K562 (cell line): ENCODE measurements around the gene FBXO4. TPM values are rescaled to one million over a fixed set of nuclear protein-coding genes. Genes with fewer than 3 reads are reported as not detected.
A peak's percentile ranks its signal among the peaks of the same experiment; 100 is the strongest.

Experiments
- ADNP ChIP-seq: fragments of 200-800 bp; sonication (Bioruptor generic); IDR thresholded peaks from 2 replicates; pipeline ENCODE4 v1.6.1; 2016; ENCODE audit warnings: missing genetic modification characterization, missing compliant biosample characterization
- BHLHE40 ChIP-seq: IDR thresholded peaks from 2 replicates; pipeline ENCODE4 v1.6.1; 2011; ENCODE audit warnings: low read length, improper control_type of control experiment
- CBX5 ChIP-seq: IDR thresholded peaks from 2 replicates; pipeline ENCODE4 v1.6.1; 2014; ENCODE audit warnings: low read depth, borderline replicate concordance
- CEBPB ChIP-seq: fragments of 450-650 bp; IDR thresholded peaks from 2 replicates; pipeline ENCODE4 v1.6.1; 2016; ENCODE audit warnings: missing genetic modification characterization, missing compliant biosample characterization
- COPS2 ChIP-seq: fragments of 450-650 bp; conservative IDR thresholded peaks from 2 replicates; pipeline ENCODE4 v1.6.1; 2016; ENCODE audit warnings: mild to moderate bottlenecking, moderate library complexity
- GABPB2 ChIP-seq: fragments of 250-450 bp; sonication (Bioruptor Pico); conservative IDR thresholded peaks from 2 replicates; pipeline ENCODE4 v1.5.1; 2021; ENCODE audit warnings: mild to moderate bottlenecking
- HNRNPL ChIP-seq: fragments of 200-400 bp; formaldehyde crosslinking; IDR thresholded peaks from 2 replicates; pipeline ENCODE4 v1.6.1; 2017; ENCODE audit warnings: low read depth, mild to moderate bottlenecking, low read length
- KAT8 ChIP-seq: fragments of 450-650 bp; IDR thresholded peaks from 2 replicates; pipeline ENCODE4 v1.6.1; 2016; ENCODE audit warnings: low read depth, mild to moderate bottlenecking
- KDM2B ChIP-seq: fragments of 250-450 bp; sonication (Bioruptor Pico); IDR thresholded peaks from 2 replicates; pipeline ENCODE4 v1.8.0; 2021; ENCODE audit warnings: mild to moderate bottlenecking, moderate library complexity
- MYBL2 ChIP-seq, 2 experiments: fragments of 450-650 bp in 1 of 2; sonication (generic) in 1 of 2; formaldehyde crosslinking in 1 of 2; IDR thresholded peaks; 2 replicates each; pipeline versions ENCODE4 v1.6.1 to v1.8.1; 2017 to 2022; ENCODE audit warnings: borderline replicate concordance in 1 of 2, inconsistent platforms in 1 of 2, low read depth in 1 of 2, mild to moderate bottlenecking in 1 of 2, missing genetic modification reagents in 1 of 2, moderate library complexity in 1 of 2
- PATZ1 ChIP-seq: fragments of 250-450 bp; sonication (Bioruptor Pico); IDR thresholded peaks from 2 replicates; pipeline ENCODE4 v1.5.0; 2020; ENCODE audit warnings: mild to moderate bottlenecking, borderline replicate concordance
- PCBP2 ChIP-seq: fragments of 200-400 bp; formaldehyde crosslinking; IDR thresholded peaks from 2 replicates; pipeline ENCODE4 v1.6.1; 2018; ENCODE audit warnings: low read length, low read depth, mild to moderate bottlenecking, moderate library complexity; ENCODE audit not compliant: poor library complexity, severe bottlenecking
- PHTF2 ChIP-seq: fragments of 250-450 bp; sonication (Bioruptor Pico); IDR thresholded peaks from 2 replicates; pipeline ENCODE4 v1.5.0; 2021; ENCODE audit warnings: mild to moderate bottlenecking
- POLR2B ChIP-seq: fragments of 450-650 bp; IDR thresholded peaks from 2 replicates; pipeline ENCODE4 v1.6.1; 2018; ENCODE audit warnings: low read depth; ENCODE audit not compliant: partially characterized antibody
- POLR3G ChIP-seq: IDR thresholded peaks from 2 replicates; pipeline ENCODE4 v1.6.1; 2011; ENCODE audit not compliant: insufficient read length, insufficient replicate concordance; ENCODE audit errors: extremely low read depth
- PTBP1 ChIP-seq: fragments of 200-400 bp; formaldehyde crosslinking; IDR thresholded peaks from 2 replicates; pipeline ENCODE4 v1.6.1; 2017; ENCODE audit warnings: low read depth, low read length
- PTTG1 ChIP-seq: fragments of 450-650 bp; IDR thresholded peaks from 2 replicates; pipeline ENCODE4 v1.6.1; 2016; ENCODE audit warnings: low read depth, mild to moderate bottlenecking, missing genetic modification characterization, missing compliant biosample characterization
- PURB ChIP-seq: sonication (generic); formaldehyde crosslinking; IDR thresholded peaks from 2 replicates; pipeline ENCODE4 v1.9.0; 2021; ENCODE audit warnings: low read depth, mild to moderate bottlenecking, missing genetic modification reagents
- RNF2 ChIP-seq: sonication (generic); IDR thresholded peaks from 2 replicates; pipeline ENCODE4 v1.6.1; 2016
- SMARCA4 ChIP-seq: fragments of 450-650 bp; IDR thresholded peaks from 2 replicates; pipeline ENCODE4 v1.6.1; 2016
- SMARCB1 ChIP-seq: IDR thresholded peaks from 2 replicates; pipeline ENCODE4 v1.6.1; 2011; ENCODE audit warnings: improper control_type of control experiment, low read depth; ENCODE audit not compliant: insufficient read length
- SMC3 ChIP-seq: conservative IDR thresholded peaks from 2 replicates; pipeline ENCODE4 v1.6.1; 2011; ENCODE audit warnings: low read depth, low read length, improper control_type of control experiment; ENCODE audit not compliant: insufficient read depth
- SRSF1 ChIP-seq: fragments of 200-400 bp; formaldehyde crosslinking; IDR thresholded peaks from 2 replicates; pipeline ENCODE4 v1.6.1; 2017; ENCODE audit warnings: mild to moderate bottlenecking, low read depth, low read length, moderate library complexity
- ZNF217 ChIP-seq: sonication (generic); formaldehyde crosslinking; IDR thresholded peaks from 2 replicates; pipeline ENCODE4 v1.8.0; 2022; ENCODE audit warnings: mild to moderate bottlenecking, missing genetic modification reagents
- ZNF551 ChIP-seq: fragments of 250-450 bp; sonication (Bioruptor Pico); IDR thresholded peaks from 2 replicates; pipeline ENCODE4 v1.5.0; 2021; ENCODE audit warnings: mild to moderate bottlenecking, moderate library complexity
- ZNF584 ChIP-seq: fragments of 200-800 bp; sonication (Bioruptor generic); IDR thresholded peaks from 2 replicates; pipeline ENCODE4 v1.6.1; 2016; ENCODE audit warnings: low read depth, mild to moderate bottlenecking, missing genetic modification characterization, missing compliant biosample characterization
- polyA plus RNA-seq, 8 experiments: library from polyadenylated mRNA; depleted of rRNA in 4 of 8; stranded (reverse) in 5 of 8; unstranded in 3 of 8; fragments of >200 nt; fragmentation: Nextera tagmentation in 2 of 8; fragmentation: Illumina TruSeq in 1 of 8; extraction: Ambion mirVana in 2 of 8; extraction: Trizol in 1 of 8; gene quantifications; 2 replicates each; pipeline versions ENCODE4 v1.2.1 to v1.2.3, GENCODE V29; 2011 to 2014; ENCODE audit warnings: inconsistent platforms in 1 of 8, missing spikeins in 1 of 8
- total RNA-seq, 7 experiments: library from RNA; depleted of rRNA in 6 of 7; stranded (reverse); fragments of >200 nt in 6 of 7; fragmentation: Illumina TruSeq in 2 of 7; extraction: Trizol in 2 of 7; gene quantifications; 2 replicates each; pipeline versions ENCODE4 v1.2.1 to v1.2.3, GENCODE V29; 2011 to 2021; ENCODE audit warnings: low replicate concordance in 1 of 7
- TF ChIP-seq, protein P1 (sequence below): fragments of 250-450 bp; sonication (Bioruptor Pico); IDR thresholded peaks from 2 replicates; pipeline ENCODE4 v1.5.0; 2022; ENCODE audit warnings: mild to moderate bottlenecking

Gene FBXO4
- total and polyA plus RNA-seq, 9 of the 15 experiments (the other 6 are each of a cell fraction or from before 2014, with no cell fraction given), result 5.9 to 33.4 (median 19.6) TPM

GRCh38 chr5:41924872-41925554 is at the start of gene FBXO4 (continued):
- no peak for TF ChIP-seq PATZ1 (CRISPR knock-in tag)
- no peak for TF ChIP-seq PCBP2
- peak; percentile 63; the same call in 1 of the 2 replicates for TF ChIP-seq ZNF584 (CRISPR knock-in tag)
- TF ChIP-seq ADNP, result no peak
- TF ChIP-seq KDM2B, result 0 out of 2 replicates have a peak, but pooled peaks have one; percentile 64
- no peak for TF ChIP-seq COPS2
- peak; percentile 81; the same call in 1 of the 2 replicates for TF ChIP-seq CBX5
- no peak for TF ChIP-seq CEBPB (tag)
- TF ChIP-seq HNRNPL, result peak; percentile 97
- no peak for TF ChIP-seq SRSF1
- TF ChIP-seq SMC3, result peak; percentile 27; the same call in 1 of the 2 replicates
- TF ChIP-seq PTTG1, result no peak
- TF ChIP-seq PURB (CRISPR knock-in tag), result no peak
- TF ChIP-seq GABPB2 (CRISPR knock-in tag), result no peak
- no peak for TF ChIP-seq PTBP1
- TF ChIP-seq POLR3G, result no peak
- TF ChIP-seq MYBL2 (IDR thresholded peaks at IDR 0.05; ENCODE audit: low read depth), result peak; percentile 34; the same call in 1 of the 2 replicates
- no peak for TF ChIP-seq MYBL2 (CRISPR knock-in tag; IDR thresholded peaks at IDR 0.05; ENCODE audit: borderline replicate concordance)
- peak; percentile 93 for TF ChIP-seq RNF2
- 0 out of 2 replicates have a peak, but pooled peaks have one; percentile 4 for TF ChIP-seq PHTF2 (CRISPR knock-in tag)
- TF ChIP-seq POLR2B, result peak; percentile 83
- peak; percentile 13 for TF ChIP-seq BHLHE40
- TF ChIP-seq KAT8, result no peak
- no peak for TF ChIP-seq ZNF551 (CRISPR knock-in tag)
- TF ChIP-seq, protein P1, sequence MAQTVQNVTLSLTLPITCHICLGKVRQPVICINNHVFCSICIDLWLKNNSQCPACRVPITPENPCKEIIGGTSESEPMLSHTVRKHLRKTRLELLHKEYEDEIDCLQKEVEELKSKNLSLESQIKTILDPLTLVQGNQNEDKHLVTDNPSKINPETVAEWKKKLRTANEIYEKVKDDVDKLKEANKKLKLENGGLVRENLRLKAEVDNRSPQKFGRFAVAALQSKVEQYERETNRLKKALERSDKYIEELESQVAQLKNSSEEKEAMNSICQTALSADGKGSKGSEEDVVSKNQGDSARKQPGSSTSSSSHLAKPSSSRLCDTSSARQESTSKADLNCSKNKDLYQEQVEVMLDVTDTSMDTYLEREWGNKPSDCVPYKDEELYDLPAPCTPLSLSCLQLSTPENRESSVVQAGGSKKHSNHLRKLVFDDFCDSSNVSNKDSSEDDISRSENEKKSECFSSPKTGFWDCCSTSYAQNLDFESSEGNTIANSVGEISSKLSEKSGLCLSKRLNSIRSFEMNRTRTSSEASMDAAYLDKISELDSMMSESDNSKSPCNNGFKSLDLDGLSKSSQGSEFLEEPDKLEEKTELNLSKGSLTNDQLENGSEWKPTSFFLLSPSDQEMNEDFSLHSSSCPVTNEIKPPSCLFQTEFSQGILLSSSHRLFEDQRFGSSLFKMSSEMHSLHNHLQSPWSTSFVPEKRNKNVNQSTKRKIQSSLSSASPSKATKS (CRISPR knock-in tag), result no peak
- no peak for TF ChIP-seq SMARCB1
- peak; percentile 62 for TF ChIP-seq SMARCA4
- TF ChIP-seq ZNF217 (CRISPR knock-in tag), result no peak
